ENCODE measurements around the gene SPEN. TPM values are rescaled to one million over a fixed set of nuclear protein-coding genes. Genes with fewer than 3 reads are reported as not detected.
A peak's percentile ranks its signal among the peaks of the same experiment; 100 is the strongest.

SPEN gene
- total and polyA plus RNA-seq, 2 of the 13 experiments (the other 11 are each of a cell fraction or from before 2014, with no cell fraction given), result 4.8 to 14.0 TPM

GRCh38 chr1:15847100-15847892 lies at the start of gene SPEN (continued):
- TF ChIP-seq ZMYM2 (CRISPR knock-in tag; IDR thresholded peaks at IDR 0.05) (peak; percentile 51), YEATS2 (CRISPR knock-in tag; IDR thresholded peaks at IDR 0.05; ENCODE audit: borderline replicate concordance) (no peak; the same call in 1 of the 2 replicates), MIER3 (CRISPR knock-in tag; IDR thresholded peaks at IDR 0.05; ENCODE audit: borderline replicate concordance) (peak; percentile 27; the same call in 1 of the 2 replicates), ATF2 (CRISPR knock-in tag; IDR thresholded peaks at IDR 0.05) (no peak), XRCC5 (optimal IDR thresholded peaks at IDR 0.05; ENCODE audit: low read length) (peak; percentile 74), ZNF17 (CRISPR knock-in tag; IDR thresholded peaks at IDR 0.05) (no peak), ZNF33A (CRISPR knock-in tag; IDR thresholded peaks at IDR 0.05; ENCODE audit: borderline replicate concordance) (no peak), BCL6 (CRISPR knock-in tag; IDR thresholded peaks at IDR 0.05) (0 out of 2 replicates have a peak, but pooled peaks have one; percentile 27), ZNF737 (CRISPR knock-in tag; IDR thresholded peaks at IDR 0.05; ENCODE audit: borderline replicate concordance) (no peak), ZNF800 (CRISPR knock-in tag; IDR thresholded peaks at IDR 0.05) (peak; percentile 57; the same call in 1 of the 2 replicates), ZNF784 (CRISPR knock-in tag; IDR thresholded peaks at IDR 0.05; ENCODE audit: borderline replicate concordance) (peak; percentile 67; the same call in 1 of the 2 replicates), FOXA3 (CRISPR knock-in tag; IDR thresholded peaks at IDR 0.05) (peak; percentile 38; the same call in 1 of the 2 replicates), TARDBP (CRISPR knock-in tag; IDR thresholded peaks at IDR 0.05) (peak; percentile 37; the same call in 1 of the 2 replicates), ATF4 (CRISPR knock-in tag; IDR thresholded peaks at IDR 0.05) (0 out of 4 replicates have a peak, but pooled peaks of 1 of the 2 experiments have one; percentile 1), ZNF740 (CRISPR knock-in tag; IDR thresholded peaks at IDR 0.05) (0 out of 2 replicates have a peak, but pooled peaks have one; percentile 69), GABPB1 (CRISPR knock-in tag; IDR thresholded peaks at IDR 0.05) (peak; percentile 68), ZSCAN20 (CRISPR knock-in tag; IDR thresholded peaks at IDR 0.05; ENCODE audit: borderline replicate concordance) (no peak), ZNF674 (CRISPR knock-in tag; IDR thresholded peaks at IDR 0.05; ENCODE audit: low read depth) (0 out of 2 replicates have a peak, but pooled peaks have one; percentile 40), CENPT (CRISPR knock-in tag; IDR thresholded peaks at IDR 0.05; ENCODE audit: low read depth) (no peak), ZNF614 (CRISPR knock-in tag; IDR thresholded peaks at IDR 0.05; ENCODE audit: borderline replicate concordance) (0 out of 2 replicates have a peak, but pooled peaks have one; percentile 34), MYPOP (CRISPR knock-in tag; IDR thresholded peaks at IDR 0.05) (peak; percentile 74; the same call in 1 of the 2 replicates), ZNF138 (CRISPR knock-in tag; IDR thresholded peaks at IDR 0.05; ENCODE audit: low read depth) (0 out of 2 replicates have a peak, but pooled peaks have one; percentile 7)
